K562 (cell line): ENCODE results near the gene ZNF462. TPM values are rescaled to one million over a fixed set of nuclear protein-coding genes. Genes with fewer than 3 reads are reported as not detected.

ENCODE experiments used
- ATAC-seq: fragments of 200-7000 bp; cut with Tn5 transposase; 3 replicates; pipeline ENCODE4 v1.9.1; 2020; ENCODE audit warnings: moderate library complexity
- BruUV-seq: library from RNA; stranded (reverse); fragments of 400-500 nt; replicated peaks from 2 replicates; lab custom pipeline; 2021; lab: Mats Ljungman, UMichigan
- CTCF ChIA-PET: fragments of 300-600 bp; formaldehyde crosslinking; extraction: SDS; loops from one replicate; lab custom pipeline; 2021; ENCODE audit warnings: low intra/inter-chr PET ratio; lab: Yijun Ruan, JAX
- POLR2A ChIA-PET: fragments of 300-600, 350-650 bp; sonication (Branson Sonifier 250); formaldehyde crosslinking; extraction: SDS; loops from one replicate; lab custom pipeline; 2021; ENCODE audit warnings: antibody characterized with exemption, inconsistent platforms; lab: Yijun Ruan, JAX
- DNase-seq, 4 experiments: peaks; one replicate each; pipeline versions ENCODE4 v3.0.0 to v3.0.0-alpha.2; 2011 to 2018; ENCODE audit warnings: low spot score in 3 of 4, mixed read lengths in 3 of 4; ENCODE audit errors: extremely low read depth in 1 of 4
- FAIRE-seq: peaks from 2 replicates; lab custom pipeline; 2011; peaks lifted over from hg19 to GRCh38; lab: Jason Lieb, UNC
- H2AFZ ChIP-seq: 2 replicates; pipeline ENCODE4 v1.6.0; 2011; ENCODE audit warnings: low read depth, low read length, control low read depth, inconsistent platforms
- H3K27ac ChIP-seq: fragments of 200-600 bp; 3 replicates; pipeline ENCODE4 v1.8.0; 2011; ENCODE audit warnings: low read depth, mild to moderate bottlenecking, control low read depth, inconsistent platforms, low read length, moderate library complexity, mixed read lengths; ENCODE audit errors: extremely low read depth
- H3K27me3 ChIP-seq, 2 experiments: fragments of 300-600 bp in 1 of 2; 2 replicates in 1 of 2; 3 replicates in 1 of 2; pipeline versions ENCODE4 v1.6.0 to v1.8.0; 2011; ENCODE audit warnings: inconsistent platforms in 2 of 2, low read length in 2 of 2, mild to moderate bottlenecking in 1 of 2, mixed read lengths in 1 of 2, moderate library complexity in 1 of 2; ENCODE audit not compliant: control insufficient read depth in 2 of 2, insufficient read depth in 2 of 2
- H3K36me3 ChIP-seq: fragments of 300-600 bp; 3 replicates; pipeline ENCODE4 v1.8.0; 2011; ENCODE audit warnings: mild to moderate bottlenecking, low read length, inconsistent platforms; ENCODE audit not compliant: control insufficient read depth, insufficient read depth
- H3K4me1 ChIP-seq, 2 experiments: fragments of 200-600 bp in 1 of 2; replicated peaks in 1 of 2; 2 replicates in 1 of 2; 3 replicates in 1 of 2; pipeline versions ENCODE4 v1.5.1 to v1.8.0; 2011; ENCODE audit warnings: inconsistent platforms in 2 of 2, low read length in 2 of 2, mild to moderate bottlenecking in 1 of 2, mixed read lengths in 1 of 2, moderate library complexity in 1 of 2; ENCODE audit not compliant: control insufficient read depth in 2 of 2, insufficient read depth in 2 of 2
- H3K4me2 ChIP-seq: 2 replicates; pipeline ENCODE4 v1.6.1; 2011; ENCODE audit warnings: low read length, control low read depth, inconsistent platforms, mixed read lengths; ENCODE audit not compliant: insufficient read depth
- H3K4me3 ChIP-seq: fragments of 200-600 bp; sonication (generic), shearing (Covaris generic); 2 replicates; pipeline ENCODE4 v1.5.1; 2016; ENCODE audit warnings: control low read depth, inconsistent platforms
- H3K79me2 ChIP-seq: fragments of 200-600 bp; 3 replicates; pipeline ENCODE4 v1.8.0; 2011; ENCODE audit warnings: low read length, inconsistent platforms; ENCODE audit not compliant: control insufficient read depth, insufficient read depth
- H3K9ac ChIP-seq, 2 experiments: 2 replicates each; pipeline versions ENCODE4 v1.6.0 to v1.6.1; 2011; ENCODE audit warnings: low read depth in 2 of 2, low read length in 2 of 2, control low read depth in 1 of 2, inconsistent platforms in 1 of 2, mild to moderate bottlenecking in 1 of 2, mixed read lengths in 1 of 2; ENCODE audit not compliant: insufficient read depth in 1 of 2
- H3K9me1 ChIP-seq: one replicate; pipeline ENCODE4 v1.6.0; 2011; ENCODE audit warnings: inconsistent platforms, mild to moderate bottlenecking, low read length, moderate library complexity; ENCODE audit not compliant: control insufficient read depth, insufficient read depth
- H3K9me3 ChIP-seq: replicated peaks from 2 replicates; pipeline ENCODE4 v1.5.1; 2011; ENCODE audit warnings: low read depth, low read length, inconsistent platforms; ENCODE audit not compliant: control insufficient read depth, insufficient read depth
- H4K20me1 ChIP-seq: replicated peaks from 2 replicates; pipeline ENCODE4 v1.6.1; 2011; ENCODE audit warnings: low read length, inconsistent platforms, mixed read lengths; ENCODE audit not compliant: control insufficient read depth, insufficient read depth
- ETS1 ChIP-seq: conservative IDR thresholded peaks from 2 replicates; pipeline ENCODE4 v1.6.1; 2011; ENCODE audit warnings: low read depth, mild to moderate bottlenecking, low read length; ENCODE audit not compliant: control insufficient read depth
- ETS2 ChIP-seq: IDR thresholded peaks from 2 replicates; pipeline ENCODE4 v1.6.1; 2016; ENCODE audit warnings: borderline replicate concordance, missing genetic modification characterization, mild to moderate bottlenecking, moderate library complexity, missing compliant biosample characterization; ENCODE audit not compliant: poor library complexity, severe bottlenecking
- FUS ChIP-seq: fragments of 200-400 bp; formaldehyde crosslinking; optimal IDR thresholded peaks from 2 replicates; pipeline ENCODE3; 2017; ENCODE audit warnings: low read depth, low read length
- KLF16 ChIP-seq: IDR thresholded peaks from 2 replicates; pipeline ENCODE4 v1.6.1; 2016; ENCODE audit warnings: antibody characterized with exemption
- MAFF ChIP-seq: IDR thresholded peaks from 2 replicates; pipeline ENCODE4 v1.6.1; 2012; ENCODE audit warnings: low read length, improper control_type of control experiment
- MBD1 ChIP-seq: fragments of 250-450 bp; sonication (Bioruptor Pico); IDR thresholded peaks from 2 replicates; pipeline ENCODE4 v1.8.0; 2022; ENCODE audit warnings: inconsistent platforms
- MITF ChIP-seq: IDR thresholded peaks from 2 replicates; pipeline ENCODE4 v1.6.1; 2014; ENCODE audit warnings: antibody characterized with exemption
- MTA3 ChIP-seq: fragments of 450-650 bp; formaldehyde crosslinking; IDR thresholded peaks from 2 replicates; pipeline ENCODE4 v1.6.1; 2017; ENCODE audit warnings: mild to moderate bottlenecking, borderline replicate concordance
- NCOA6 ChIP-seq: fragments of 450-650 bp; IDR thresholded peaks from 2 replicates; pipeline ENCODE4 v1.6.1; 2017; ENCODE audit warnings: mild to moderate bottlenecking
- NFXL1 ChIP-seq: fragments of 450-650 bp; formaldehyde crosslinking; IDR thresholded peaks from 2 replicates; pipeline ENCODE4 v1.4.0; 2021; ENCODE audit warnings: mild to moderate bottlenecking
- POU5F1 ChIP-seq: fragments of 150-350 bp; IDR thresholded peaks from 2 replicates; pipeline ENCODE4 v1.6.1; 2014; ENCODE audit warnings: borderline replicate concordance, low read length, low read depth, mild to moderate bottlenecking; ENCODE audit not compliant: partially characterized antibody
- RCOR1 ChIP-seq, 2 experiments: IDR thresholded peaks; 2 replicates each; pipeline ENCODE4 v1.6.1; 2012; ENCODE audit warnings: low read depth in 2 of 2, low read length in 2 of 2, borderline replicate concordance in 1 of 2, improper control_type of control experiment in 1 of 2
- SRF ChIP-seq, 2 experiments: fragments of 250-450, 450-650 bp in 1 of 2; sonication (Bioruptor Pico) in 1 of 2; sonication (generic) in 1 of 2; formaldehyde crosslinking; IDR thresholded peaks; 2 replicates each; pipeline versions ENCODE4 v1.5.0 to v1.5.1; 2020 to 2022; ENCODE audit warnings: mild to moderate bottlenecking in 1 of 2, missing genetic modification reagents in 1 of 2
- ZBTB8A ChIP-seq: fragments of 450-650 bp; IDR thresholded peaks from 2 replicates; pipeline ENCODE4 v1.6.1; 2018; ENCODE audit warnings: mild to moderate bottlenecking, moderate library complexity; ENCODE audit not compliant: partially characterized antibody
- ZNF197 ChIP-seq: fragments of 200-800 bp; sonication (Bioruptor generic); IDR thresholded peaks from 2 replicates; pipeline ENCODE4 v1.6.1; 2016; ENCODE audit warnings: low read depth, missing genetic modification characterization, missing compliant biosample characterization
- WGBS: fragments of 100-300 bp; shearing (Covaris generic); methylation state at CpG from one replicate; pipeline ENCODE4 v1.1.6; 2016; ENCODE audit warnings: low coverage, mixed read lengths; ENCODE audit not compliant: insufficient coverage; ENCODE audit errors: missing lambda C conversion rate; 5-methylcytosine and 5-hydroxymethylcytosine counted together
- in situ Hi-C: fragments of 300-500 bp; cut with MboI; formaldehyde crosslinking; loops from 4 replicates; pipeline ENCODE4 v1.15.0; 2018; ENCODE audit warnings: inconsistent platforms, mixed read lengths
- intact Hi-C: fragments of 100-400 bp; cut with micrococcal nuclease; formaldehyde crosslinking; loops from 2 replicates; pipeline ENCODE4 v1.14.2; 2022
- polyA plus RNA-seq, 8 experiments: library from polyadenylated mRNA; depleted of rRNA in 4 of 8; stranded (reverse) in 5 of 8; unstranded in 3 of 8; fragments of >200 nt; fragmentation: Nextera tagmentation in 2 of 8; fragmentation: Illumina TruSeq in 1 of 8; extraction: Ambion mirVana in 2 of 8; extraction: Trizol in 1 of 8; gene quantifications; 2 replicates each; pipeline versions ENCODE4 v1.2.1 to v1.2.3, GENCODE V29; 2011 to 2014; ENCODE audit warnings: inconsistent platforms in 1 of 8, missing spikeins in 1 of 8
- total RNA-seq, 7 experiments: library from RNA; depleted of rRNA in 6 of 7; stranded (reverse); fragments of >200 nt in 6 of 7; fragmentation: Illumina TruSeq in 2 of 7; extraction: Trizol in 2 of 7; gene quantifications; 2 replicates each; pipeline versions ENCODE4 v1.2.1 to v1.2.3, GENCODE V29; 2011 to 2021; ENCODE audit warnings: low replicate concordance in 1 of 7

Gene ZNF462
- total and polyA plus RNA-seq, 9 of the 15 experiments (the other 6 are each of a cell fraction or from before 2014, with no cell fraction given), result 0.20 TPM; not detected in 8

GRCh38 chr9:106896695-106897094 lies 33.7 kb downstream of the ZNF462 start:
- 0% methylated on average over 1 of the region's 1 CpG for WGBS
- intact Hi-C loops, result no loop called here
- no peak overlapping the region for H2AFZ ChIP-seq
- H4K20me1 ChIP-seq, result no peaks in the 10 kb centered on the region
- ATAC-seq, result no peak
- DNase-seq, result no peak
- no peak overlapping the region for H3K27ac ChIP-seq
- POLR2A ChIA-PET, result no interaction called here
- H3K9ac ChIP-seq, result no peak overlapping the region
- no peak for FAIRE-seq
- TF ChIP-seq RCOR1 (IDR thresholded peaks at IDR 0.05; ENCODE audit: borderline replicate concordance in 1 of 2, low read depth in 2 of 2, low read length in 2 of 2), result no peak
- TF ChIP-seq FUS, result no peak
- no peak for TF ChIP-seq ETS2 (tag)
- TF ChIP-seq SRF (CRISPR knock-in tag; IDR thresholded peaks at IDR 0.05), result no peak
- no peak for TF ChIP-seq MAFF
- TF ChIP-seq KLF16, result no peak
- no peak for TF ChIP-seq ZNF197 (CRISPR knock-in tag)
- no peak for TF ChIP-seq MITF
- TF ChIP-seq MBD1 (CRISPR knock-in tag), result no peak
- TF ChIP-seq ETS1, result no peak
- TF ChIP-seq MTA3, result no peak
- no peak for TF ChIP-seq POU5F1
- TF ChIP-seq ZBTB8A, result no peak
- TF ChIP-seq NFXL1 (CRISPR knock-in tag), result no peak
- no peak for TF ChIP-seq NCOA6
- H3K9me1 ChIP-seq, result no peaks in the 10 kb centered on the region
- no peaks in the 10 kb centered on the region for H3K27me3 ChIP-seq
- H3K4me2 ChIP-seq, result no peak overlapping the region
- no peaks in the 10 kb centered on the region for H3K36me3 ChIP-seq
- BruUV-seq, result no TSS peak
- no peak overlapping the region for H3K4me3 ChIP-seq
- no peaks in the 10 kb centered on the region for H3K9me3 ChIP-seq
- in situ Hi-C loops, result no loop called here
- CTCF ChIA-PET, result no interaction called here
- no peaks in the 10 kb centered on the region for H3K4me1 ChIP-seq
- no peaks in the 10 kb centered on the region for H3K79me2 ChIP-seq
